HepG2 (cell line): ENCODE data around the gene BRD3. TPM values are rescaled to one million over a fixed set of nuclear protein-coding genes. Genes with fewer than 3 reads are reported as not detected.
A peak's percentile ranks its signal among the peaks of the same experiment; 100 is the strongest.

Source experiments
- DNMT3B ChIP-seq: conservative IDR thresholded peaks from 2 replicates; pipeline ENCODE4 v1.6.1; 2016; ENCODE audit warnings: missing biosample characterization, control low read depth
- E2F1 ChIP-seq: sonication (generic); formaldehyde crosslinking; IDR thresholded peaks from 2 replicates; pipeline ENCODE4 v1.5.0; 2020; ENCODE audit warnings: missing genetic modification reagents
- HIVEP1 ChIP-seq: sonication (generic); formaldehyde crosslinking; IDR thresholded peaks from 2 replicates; pipeline ENCODE4 v1.4.0; 2020; ENCODE audit warnings: mild to moderate bottlenecking, missing genetic modification reagents
- HNF4G ChIP-seq, 2 experiments: sonication (generic) in 1 of 2; formaldehyde crosslinking in 1 of 2; IDR thresholded peaks; 2 replicates each; pipeline versions ENCODE4 v1.4.0 to v1.6.1; 2011 to 2020; ENCODE audit warnings: borderline replicate concordance in 2 of 2, low read depth in 2 of 2, mild to moderate bottlenecking in 2 of 2, low read length in 1 of 2, missing genetic modification reagents in 1 of 2, moderate library complexity in 1 of 2
- KDM2A ChIP-seq: sonication (generic); formaldehyde crosslinking; IDR thresholded peaks from 2 replicates; pipeline ENCODE4 v1.4.0; 2020; ENCODE audit warnings: low read depth, missing genetic modification reagents, borderline replicate concordance
- MZF1 ChIP-seq: sonication (generic); formaldehyde crosslinking; IDR thresholded peaks from 2 replicates; pipeline ENCODE4 v1.8.1; 2023; ENCODE audit warnings: mild to moderate bottlenecking, missing genetic modification reagents, borderline replicate concordance
- SMAD3 ChIP-seq: sonication (generic); formaldehyde crosslinking; IDR thresholded peaks from 2 replicates; pipeline ENCODE4 v1.4.0; 2020; ENCODE audit warnings: missing genetic modification reagents
- TBX3 ChIP-seq: fragments of 450-650 bp; IDR thresholded peaks from 2 replicates; pipeline ENCODE4 v1.6.1; 2017; ENCODE audit warnings: antibody characterized with exemption, mild to moderate bottlenecking, inconsistent platforms, borderline replicate concordance
- ZBTB42 ChIP-seq: sonication (generic); formaldehyde crosslinking; IDR thresholded peaks from 2 replicates; pipeline ENCODE4 v1.5.0; 2020; ENCODE audit warnings: mild to moderate bottlenecking, missing genetic modification reagents
- ZFP91 ChIP-seq: sonication (generic); formaldehyde crosslinking; IDR thresholded peaks from 2 replicates; pipeline ENCODE4 v1.9.0; 2022; ENCODE audit warnings: missing genetic modification reagents, mild to moderate bottlenecking, borderline replicate concordance
- ZNF577 ChIP-seq: sonication (generic); formaldehyde crosslinking; IDR thresholded peaks from 2 replicates; pipeline ENCODE4 v1.4.0; 2020; ENCODE audit warnings: mild to moderate bottlenecking, low read depth, missing genetic modification reagents, borderline replicate concordance
- ZSCAN31 ChIP-seq: sonication (generic); formaldehyde crosslinking; IDR thresholded peaks from 2 replicates; pipeline ENCODE4 v1.5.0; 2020; ENCODE audit warnings: low read depth, mild to moderate bottlenecking, missing genetic modification reagents
- polyA plus RNA-seq, 8 experiments: library from polyadenylated mRNA; depleted of rRNA in 3 of 8; stranded (reverse) in 7 of 8; unstranded in 1 of 8; fragments of >200 nt; fragmentation: Illumina TruSeq in 4 of 8; extraction: Trizol in 4 of 8; gene quantifications; 2 replicates each; pipeline versions ENCODE4 v1.2.1 to v1.2.3, GENCODE V29; 2011 to 2016; ENCODE audit warnings: low read depth in 4 of 8, missing spikeins in 1 of 8, mixed read lengths in 1 of 8; ENCODE audit not compliant: insufficient read depth in 1 of 8
- total RNA-seq, 5 experiments: library from RNA; depleted of rRNA; stranded (reverse); fragments of >200 nt; fragmentation: Illumina TruSeq; extraction: Trizol; gene quantifications; 2 replicates each; pipeline ENCODE4 v1.2.3, GENCODE V29; 2016; ENCODE audit warnings: low read depth in 1 of 5
- TF ChIP-seq, protein P1 (sequence below): sonication (generic); formaldehyde crosslinking; IDR thresholded peaks from 2 replicates; pipeline ENCODE4 v1.4.0; 2020; ENCODE audit warnings: missing genetic modification reagents, low read depth, mild to moderate bottlenecking, borderline replicate concordance
- TF ChIP-seq, protein P2 (sequence below): IDR thresholded peaks from 2 replicates; pipeline ENCODE4 v1.6.1; 2016
- TF ChIP-seq, protein P3 (sequence below): sonication (generic); formaldehyde crosslinking; IDR thresholded peaks from 2 replicates; pipeline ENCODE4 v1.8.0; 2023; ENCODE audit warnings: mild to moderate bottlenecking, missing genetic modification reagents

BRD3 gene
- total and polyA plus RNA-seq, 2 of the 13 experiments (the other 11 are each of a cell fraction or from before 2014, with no cell fraction given): 5.9 to 12.9 TPM

DNA sequence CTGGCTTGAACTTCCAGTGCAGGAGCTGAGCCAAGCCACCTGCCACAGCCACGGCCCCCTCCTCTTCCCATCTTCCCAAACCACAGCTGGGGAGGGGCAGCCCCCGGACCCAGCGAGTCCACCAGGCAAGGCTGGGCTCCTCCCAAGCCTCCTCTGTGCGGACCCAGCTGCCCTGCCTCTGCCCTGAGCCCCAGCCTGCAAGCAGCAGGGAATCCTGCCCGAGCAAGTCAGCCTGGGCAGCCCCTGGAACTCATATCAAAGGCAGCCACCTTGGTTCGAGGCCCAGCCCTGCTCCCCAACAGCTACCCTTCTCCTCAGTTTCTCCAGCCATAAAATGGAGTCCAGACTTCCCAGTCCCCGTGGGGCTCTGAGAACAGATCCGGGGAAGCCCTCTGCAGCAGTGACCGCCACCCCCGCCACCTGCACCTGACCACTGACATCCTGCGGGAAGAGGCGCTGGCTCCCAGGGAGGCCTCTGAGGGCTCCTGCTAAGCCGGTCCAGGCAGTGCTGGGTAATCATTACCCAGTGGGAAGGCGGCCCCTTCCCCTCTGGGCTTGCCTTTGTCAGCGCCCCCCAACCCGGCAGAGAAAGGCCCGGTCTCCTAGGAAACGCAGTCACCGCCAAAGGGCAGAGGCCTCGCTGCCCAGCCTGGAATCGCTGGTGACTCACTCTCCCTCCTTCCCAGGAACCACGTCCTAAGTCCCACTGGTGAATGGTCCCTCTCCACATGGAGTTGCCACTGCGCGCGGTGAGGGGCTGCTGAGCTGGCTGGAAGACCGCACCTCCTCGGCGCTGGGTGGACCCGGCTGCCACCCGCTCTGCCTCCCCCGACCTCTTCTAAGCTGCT lies 77.2 kb downstream of the BRD3 start (continued):
- TF ChIP-seq ZSCAN31 (CRISPR knock-in tag) (peak; percentile 94), DNMT3B (no peak), HNF4G (IDR thresholded peaks at IDR 0.05; ENCODE audit: borderline replicate concordance, low read depth, low read length) (no peak), HNF4G (CRISPR knock-in tag; IDR thresholded peaks at IDR 0.05; ENCODE audit: borderline replicate concordance, low read depth) (0 out of 2 replicates have a peak, but pooled peaks have one; percentile 32), KDM2A (CRISPR knock-in tag) (peak; percentile 56; the same call in 1 of the 2 replicates), SMAD3 (CRISPR knock-in tag) (no peak), HIVEP1 (CRISPR knock-in tag) (peak; percentile 98), ZBTB42 (CRISPR knock-in tag) (no peak), E2F1 (CRISPR knock-in tag) (no peak), MZF1 (CRISPR knock-in tag) (no peak), ZNF577 (CRISPR knock-in tag) (no peak), ZFP91 (CRISPR knock-in tag) (peak; percentile 74; the same call in 1 of the 2 replicates), TBX3 (no peak)
- TF ChIP-seq, protein P1, sequence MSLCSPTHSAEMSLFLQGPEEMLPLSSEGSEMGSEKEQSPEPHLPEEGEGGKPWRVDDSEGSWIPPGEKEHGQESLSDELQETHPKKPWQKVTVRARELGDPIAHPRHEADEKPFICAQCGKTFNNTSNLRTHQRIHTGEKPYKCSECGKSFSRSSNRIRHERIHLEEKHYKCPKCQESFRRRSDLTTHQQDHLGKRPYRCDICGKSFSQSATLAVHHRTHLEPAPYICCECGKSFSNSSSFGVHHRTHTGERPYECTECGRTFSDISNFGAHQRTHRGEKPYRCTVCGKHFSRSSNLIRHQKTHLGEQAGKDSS (CRISPR knock-in tag): no peak
- TF ChIP-seq, protein P2, sequence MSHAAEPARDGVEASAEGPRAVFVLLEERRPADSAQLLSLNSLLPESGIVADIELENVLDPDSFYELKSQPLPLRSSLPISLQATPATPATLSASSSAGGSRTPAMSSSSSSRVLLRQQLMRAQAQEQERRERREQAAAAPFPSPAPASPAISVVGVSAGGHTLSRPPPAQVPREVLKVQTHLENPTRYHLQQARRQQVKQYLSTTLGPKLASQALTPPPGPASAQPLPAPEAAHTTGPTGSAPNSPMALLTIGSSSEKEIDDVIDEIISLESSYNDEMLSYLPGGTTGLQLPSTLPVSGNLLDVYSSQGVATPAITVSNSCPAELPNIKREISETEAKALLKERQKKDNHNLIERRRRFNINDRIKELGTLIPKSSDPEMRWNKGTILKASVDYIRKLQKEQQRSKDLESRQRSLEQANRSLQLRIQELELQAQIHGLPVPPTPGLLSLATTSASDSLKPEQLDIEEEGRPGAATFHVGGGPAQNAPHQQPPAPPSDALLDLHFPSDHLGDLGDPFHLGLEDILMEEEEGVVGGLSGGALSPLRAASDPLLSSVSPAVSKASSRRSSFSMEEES (CRISPR knock-in tag): peak; percentile 56; the same call in 1 of the 2 replicates
- TF ChIP-seq, protein P3, sequence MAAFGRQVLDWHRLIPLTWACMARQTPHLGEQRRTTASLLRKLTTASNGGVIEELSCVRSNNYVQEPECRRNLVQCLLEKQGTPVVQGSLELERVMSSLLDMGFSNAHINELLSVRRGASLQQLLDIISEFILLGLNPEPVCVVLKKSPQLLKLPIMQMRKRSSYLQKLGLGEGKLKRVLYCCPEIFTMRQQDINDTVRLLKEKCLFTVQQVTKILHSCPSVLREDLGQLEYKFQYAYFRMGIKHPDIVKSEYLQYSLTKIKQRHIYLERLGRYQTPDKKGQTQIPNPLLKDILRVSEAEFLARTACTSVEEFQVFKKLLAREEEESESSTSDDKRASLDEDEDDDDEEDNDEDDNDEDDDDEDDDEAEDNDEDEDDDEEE (CRISPR knock-in tag): no peak
